HG03139 (cell line): ENCODE measurements around the gene ZG16B.

ENCODE experiments used
- ATAC-seq: cut with Tn5 transposase; IDR thresholded peaks from one replicate; pipeline ENCODE4 v1.9.1; 2021; ENCODE audit not compliant: unreplicated experiment

Gene ZG16B

DNA sequence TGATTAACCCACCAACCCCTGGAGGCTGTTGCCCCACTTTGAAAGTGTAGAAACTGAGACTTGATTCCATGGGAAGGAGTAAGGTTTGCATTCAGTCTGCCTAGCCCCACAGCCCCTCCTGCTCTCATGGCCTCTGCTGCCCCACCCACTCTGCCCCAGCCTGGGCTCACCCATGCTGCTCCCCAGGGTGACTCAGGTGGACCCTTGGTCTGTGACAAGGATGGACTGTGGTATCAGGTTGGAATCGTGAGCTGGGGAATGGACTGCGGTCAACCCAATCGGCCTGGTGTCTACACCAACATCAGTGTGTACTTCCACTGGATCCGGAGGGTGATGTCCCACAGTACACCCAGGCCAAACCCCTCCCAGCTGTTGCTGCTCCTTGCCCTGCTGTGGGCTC lies 25.4 kb upstream of the ZG16B start:
- no peak for ATAC-seq

DNA sequence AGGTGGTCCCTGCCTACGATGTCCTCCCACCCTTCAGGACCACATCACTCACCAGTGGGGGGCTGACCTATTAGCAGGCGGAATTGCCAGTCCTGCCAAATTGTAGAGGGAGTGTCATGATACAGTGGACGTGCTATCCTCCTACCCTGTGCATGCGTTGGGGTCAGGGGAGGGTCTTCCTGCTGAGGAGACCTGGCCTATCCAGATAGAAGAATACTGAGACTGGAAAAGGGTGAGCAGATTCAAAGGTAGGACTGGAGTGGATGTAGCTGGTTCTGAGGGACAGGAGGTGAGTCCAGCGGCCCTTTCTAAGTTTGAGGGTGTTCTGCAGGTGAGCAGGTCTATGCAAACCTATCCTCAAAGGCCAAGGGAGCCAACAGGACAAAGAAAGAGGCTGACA lies 23.8 kb upstream of the ZG16B start:
- no peak for ATAC-seq

DNA sequence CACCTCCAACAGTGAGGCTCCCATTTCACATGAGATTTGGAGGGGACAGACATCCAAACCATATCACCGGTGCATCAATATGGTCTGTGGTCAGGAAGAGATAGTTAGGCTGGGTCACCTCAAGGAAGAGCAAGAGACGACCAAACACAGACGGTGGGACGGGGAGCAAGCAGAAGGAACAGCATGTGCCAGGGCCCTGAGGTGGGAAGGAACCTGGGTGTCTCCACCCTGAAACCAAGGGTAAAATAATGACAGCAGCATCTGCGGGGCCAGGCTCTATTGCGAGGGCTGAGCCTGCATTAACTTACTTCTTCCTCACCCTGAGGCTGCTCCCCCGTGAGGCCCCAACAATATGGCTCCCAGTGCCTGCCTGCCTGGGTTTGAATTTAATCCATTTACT lies 21.9 kb upstream of the ZG16B start:
- no peak for ATAC-seq

DNA sequence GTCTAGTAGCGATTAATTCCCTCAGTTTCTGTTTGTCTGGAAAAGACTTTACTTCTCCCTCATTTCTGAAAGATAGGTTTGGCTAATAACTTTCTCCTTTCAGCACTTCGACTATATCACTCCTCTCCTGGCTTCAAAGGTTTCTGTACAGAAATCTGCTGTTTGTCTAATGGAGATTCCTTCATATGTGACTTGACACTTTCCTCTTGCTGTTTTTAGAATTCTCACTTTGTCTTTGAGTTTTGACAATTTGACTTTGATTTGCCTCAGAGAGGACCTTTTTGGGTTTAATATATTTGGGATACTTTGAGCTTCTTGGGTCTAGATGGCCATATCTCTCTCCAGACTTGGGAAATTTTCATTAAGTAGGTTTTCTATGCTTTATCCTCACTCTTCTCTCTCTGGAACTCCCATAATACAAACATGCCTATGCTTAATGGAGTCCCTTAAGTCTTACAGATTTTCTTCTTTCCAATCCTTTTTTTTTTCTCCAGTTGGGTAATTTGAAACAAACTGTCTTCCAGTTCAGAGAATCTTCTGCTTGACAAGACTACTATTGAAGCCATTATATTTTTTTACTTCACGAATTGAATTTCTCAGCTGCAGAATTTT lies 20.8 kb upstream of the ZG16B start:
- ATAC-seq = no peak

DNA sequence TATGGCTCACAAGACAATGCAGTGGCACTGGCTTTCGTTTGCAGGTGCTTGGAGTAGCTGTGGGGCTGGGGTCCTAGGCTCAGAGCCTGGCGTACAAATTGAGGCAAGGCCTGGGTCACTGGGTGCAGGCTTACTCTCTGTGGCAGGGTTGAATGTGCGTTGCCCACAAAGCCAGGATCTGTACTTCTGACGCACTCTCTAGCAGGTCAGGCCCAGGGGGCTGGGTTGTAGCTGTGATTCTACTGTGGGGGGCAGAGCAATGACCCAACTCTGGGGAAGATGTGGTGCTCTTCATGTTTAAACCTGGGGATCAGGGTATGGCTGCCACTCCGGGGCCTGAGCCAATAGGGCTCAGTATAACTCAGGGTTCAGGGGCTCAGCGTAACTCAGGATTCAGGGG lies 19.5 kb upstream of the ZG16B start:
- no peak for ATAC-seq

DNA sequence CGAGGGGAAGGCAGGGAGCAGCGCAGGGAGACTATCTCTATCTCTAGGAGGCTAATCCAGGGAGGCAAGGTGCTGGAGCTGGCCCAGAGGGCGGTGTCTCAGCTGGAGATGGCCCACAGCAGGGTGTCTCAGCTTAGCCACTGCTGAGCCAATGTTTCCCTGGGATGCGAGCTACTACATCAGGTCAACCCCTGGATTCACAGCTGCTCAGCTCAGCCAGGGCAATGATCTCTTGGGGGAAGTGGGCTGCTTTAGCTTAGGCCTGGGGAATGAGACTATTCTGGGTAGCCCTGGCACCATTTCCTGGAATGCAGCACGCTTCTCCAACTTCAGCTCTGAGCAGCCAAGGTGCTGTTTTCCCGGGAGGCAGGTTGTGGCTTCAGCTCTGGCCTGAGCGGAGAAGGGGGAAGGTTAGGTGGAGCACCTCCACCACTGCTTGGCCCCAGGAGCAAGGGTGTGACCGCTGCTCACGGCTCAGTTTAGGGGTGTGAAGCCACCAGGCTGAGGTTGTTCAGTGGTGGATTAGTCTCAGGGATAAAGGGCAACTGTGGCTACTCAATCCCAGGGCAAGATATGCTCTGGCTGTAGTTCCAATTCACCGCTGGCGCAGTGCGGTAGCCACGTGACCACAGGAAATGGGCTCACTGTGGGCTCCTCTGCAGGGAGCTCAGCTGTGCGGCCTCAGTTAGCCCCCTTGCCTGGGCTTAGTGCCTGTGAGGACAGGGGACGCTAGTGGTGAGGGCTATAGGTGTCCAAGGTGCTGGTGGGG lies 18.2 kb upstream of the ZG16B start:
- no peak for ATAC-seq

DNA sequence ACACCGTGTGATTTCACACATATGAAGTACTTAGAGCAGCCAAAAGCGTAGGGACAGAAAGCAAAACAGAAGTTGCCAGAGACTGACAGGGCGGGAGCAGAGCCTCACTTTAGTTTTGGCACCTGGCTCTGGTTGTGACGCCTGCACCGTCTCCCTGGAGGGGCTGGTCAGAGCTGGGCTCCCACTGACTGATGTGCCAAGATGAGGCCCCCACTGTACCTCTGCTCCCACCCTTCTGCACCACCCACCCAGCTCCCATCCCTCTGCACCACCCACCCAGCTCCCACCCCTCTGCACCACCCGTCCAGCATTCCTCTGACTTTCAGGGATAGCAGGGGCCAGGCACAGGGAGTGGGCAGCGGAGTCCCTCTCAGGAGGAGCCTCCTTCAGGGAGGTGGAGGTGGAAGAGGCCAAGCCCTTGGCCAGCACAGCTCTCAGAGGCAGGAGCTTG lies 16.3 kb upstream of the ZG16B start:
- no peak for ATAC-seq

DNA sequence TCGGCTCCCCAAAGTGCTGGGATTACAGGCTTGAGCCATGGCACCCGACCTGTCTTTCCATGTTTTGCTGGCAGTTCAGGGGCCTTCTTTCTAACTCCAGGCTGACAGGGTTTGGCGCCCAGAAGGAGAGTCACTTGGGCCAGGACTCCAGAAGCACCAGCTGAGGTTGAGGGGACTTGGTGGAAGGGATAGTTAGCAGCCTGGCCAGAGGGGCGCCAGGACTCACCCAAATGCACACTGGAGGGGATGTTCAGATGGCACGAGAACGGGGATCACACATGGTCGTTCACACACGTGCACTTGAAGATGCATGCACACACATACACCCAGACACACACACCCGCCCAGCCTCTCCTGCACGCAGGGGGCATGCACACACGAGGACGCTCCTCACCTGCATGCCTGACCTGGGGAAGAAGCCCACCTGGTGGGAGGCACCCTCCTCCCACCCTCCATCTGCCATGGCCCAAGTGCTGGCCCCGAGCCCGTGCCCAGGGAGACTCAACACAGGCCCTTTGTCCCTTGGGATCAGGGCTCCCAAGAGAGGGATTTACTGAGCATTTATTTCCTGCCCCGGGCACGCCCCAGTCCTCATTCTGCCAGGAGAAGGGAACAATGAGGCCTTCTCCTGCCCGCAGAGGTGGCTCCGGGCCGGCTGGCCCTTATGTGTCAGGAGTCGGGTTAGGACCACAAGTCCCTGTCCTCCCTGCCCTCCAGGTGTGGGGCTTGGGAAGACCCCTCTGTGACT lies 15.4 kb upstream of the ZG16B start:
- ATAC-seq = no peak

DNA sequence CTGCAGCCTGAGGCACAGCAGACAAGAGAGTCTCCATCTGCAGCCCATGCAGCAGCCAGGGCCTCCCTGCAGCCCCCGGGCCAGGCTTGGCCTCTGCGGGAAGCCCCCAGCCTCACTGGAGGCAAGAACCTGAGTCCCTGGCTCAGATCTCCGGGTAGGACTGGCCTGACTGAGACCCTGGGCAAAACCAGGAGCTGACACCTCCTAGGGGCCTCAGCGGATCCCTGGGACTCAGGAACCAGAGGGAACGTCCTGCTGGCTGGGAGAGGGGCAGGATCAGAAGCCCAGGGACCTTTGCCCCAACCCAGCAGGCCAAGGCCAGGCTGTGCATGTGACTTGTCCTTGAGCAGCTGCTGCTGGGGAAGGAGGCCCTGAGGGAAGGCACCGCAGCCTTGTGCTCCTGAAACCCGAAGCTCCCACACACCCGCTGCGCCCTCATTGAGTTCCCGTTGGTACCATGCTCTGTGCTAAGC lies 14.8 kb upstream of the ZG16B start:
- ATAC-seq = no peak

DNA sequence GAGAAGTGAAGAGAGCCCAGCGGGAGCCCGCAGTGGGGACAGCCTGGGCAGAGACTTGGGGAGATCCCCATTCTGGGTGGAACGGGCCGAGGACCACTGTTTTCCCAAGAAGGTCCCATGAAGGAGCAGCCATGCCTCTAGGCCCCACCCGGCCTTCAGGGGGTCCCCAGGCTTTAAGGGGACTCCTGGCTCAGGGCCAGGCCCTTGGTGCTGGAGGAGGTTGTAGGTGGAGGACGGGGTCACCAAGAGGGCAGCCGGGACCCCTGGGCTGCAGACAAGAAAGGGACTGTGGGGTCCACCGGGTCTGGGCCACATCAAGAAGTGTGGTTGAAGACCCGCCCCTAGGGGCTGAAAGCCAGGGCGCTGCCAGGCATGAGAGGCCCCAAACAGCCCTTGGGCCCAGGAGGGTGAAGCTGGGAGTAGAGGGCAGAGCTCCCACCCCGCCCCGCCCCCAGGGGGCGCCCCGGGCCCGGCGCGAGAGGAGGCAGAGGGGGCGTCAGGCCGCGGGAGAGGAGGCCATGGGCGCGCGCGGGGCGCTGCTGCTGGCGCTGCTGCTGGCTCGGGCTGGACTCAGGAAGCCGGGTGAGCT lies 13.3 kb upstream of the ZG16B start, which contains the start of gene PRSS21:
PRSS21 (plus strand) TSS at position 487 of the 589 bp plus-strand sequence; CDS start at position 519, 32 bp downstream.
- no peak for ATAC-seq

DNA sequence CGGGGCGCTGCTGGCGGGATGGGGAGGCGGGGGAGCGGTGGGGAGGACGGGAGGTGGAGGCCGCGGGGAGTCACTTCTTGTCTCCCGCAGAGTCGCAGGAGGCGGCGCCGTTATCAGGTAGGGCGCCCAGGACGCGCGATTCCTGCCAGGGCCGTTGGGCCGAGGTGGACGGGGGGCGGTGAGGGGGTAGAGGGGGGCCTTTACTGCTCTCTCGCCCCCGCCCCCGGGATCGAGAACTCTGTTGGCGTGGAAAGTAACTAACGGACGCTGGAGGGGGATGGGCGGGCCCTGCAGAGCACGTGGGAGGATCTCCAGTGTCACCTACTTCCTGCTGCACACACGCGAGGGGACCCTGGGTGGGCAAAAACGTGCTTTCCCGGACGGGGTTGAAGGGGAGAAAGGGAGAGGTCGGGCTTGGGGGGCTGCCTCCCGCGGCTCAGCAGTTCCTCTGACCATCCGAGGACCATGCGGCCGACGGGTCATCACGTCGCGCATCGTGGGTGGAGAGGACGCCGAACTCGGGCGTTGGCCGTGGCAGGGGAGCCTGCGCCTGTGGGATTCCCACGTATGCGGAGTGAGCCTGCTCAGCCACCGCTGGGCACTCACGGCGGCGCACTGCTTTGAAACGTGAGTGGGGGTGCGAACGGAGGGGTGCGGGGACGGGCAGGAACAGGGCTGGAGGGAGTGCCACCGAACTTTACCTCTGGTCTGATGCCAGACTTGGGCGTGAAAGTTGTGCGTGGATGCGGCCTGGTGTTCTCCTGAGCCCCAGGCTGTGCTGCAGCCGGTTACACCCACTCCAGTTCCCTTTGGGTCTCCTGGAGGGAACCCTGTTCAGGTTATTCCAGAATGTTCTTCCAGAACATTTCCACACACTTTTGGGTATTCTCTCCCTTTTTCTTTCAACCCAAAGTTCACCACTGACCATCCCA lies 12.5 kb upstream of the ZG16B start:
- no peak for ATAC-seq

DNA sequence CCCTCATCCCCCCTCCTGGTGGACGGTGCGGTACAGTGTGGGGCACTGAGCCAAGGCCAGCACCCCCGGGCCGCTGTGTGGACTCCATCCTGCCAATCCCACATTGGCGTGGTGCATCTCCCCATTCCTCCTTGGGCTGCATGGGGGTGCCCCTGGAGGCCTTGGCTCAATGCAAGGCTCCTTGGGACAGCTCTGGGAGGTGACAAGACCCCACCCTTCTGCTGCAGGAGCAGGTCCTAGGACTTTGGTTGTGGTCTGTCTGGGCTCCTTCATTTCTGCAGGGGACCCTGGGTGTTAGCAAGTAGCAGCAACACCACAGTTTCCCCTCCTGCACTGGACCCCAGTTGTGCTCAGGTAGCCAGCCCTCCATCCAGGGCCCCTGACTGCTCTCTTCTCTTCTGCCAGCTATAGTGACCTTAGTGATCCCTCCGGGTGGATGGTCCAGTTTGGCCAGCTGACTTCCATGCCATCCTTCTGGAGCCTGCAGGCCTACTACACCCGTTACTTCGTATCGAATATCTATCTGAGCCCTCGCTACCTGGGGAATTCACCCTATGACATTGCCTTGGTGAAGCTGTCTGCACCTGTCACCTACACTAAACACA lies 11.7 kb upstream of the ZG16B start:
- no peak for ATAC-seq

DNA sequence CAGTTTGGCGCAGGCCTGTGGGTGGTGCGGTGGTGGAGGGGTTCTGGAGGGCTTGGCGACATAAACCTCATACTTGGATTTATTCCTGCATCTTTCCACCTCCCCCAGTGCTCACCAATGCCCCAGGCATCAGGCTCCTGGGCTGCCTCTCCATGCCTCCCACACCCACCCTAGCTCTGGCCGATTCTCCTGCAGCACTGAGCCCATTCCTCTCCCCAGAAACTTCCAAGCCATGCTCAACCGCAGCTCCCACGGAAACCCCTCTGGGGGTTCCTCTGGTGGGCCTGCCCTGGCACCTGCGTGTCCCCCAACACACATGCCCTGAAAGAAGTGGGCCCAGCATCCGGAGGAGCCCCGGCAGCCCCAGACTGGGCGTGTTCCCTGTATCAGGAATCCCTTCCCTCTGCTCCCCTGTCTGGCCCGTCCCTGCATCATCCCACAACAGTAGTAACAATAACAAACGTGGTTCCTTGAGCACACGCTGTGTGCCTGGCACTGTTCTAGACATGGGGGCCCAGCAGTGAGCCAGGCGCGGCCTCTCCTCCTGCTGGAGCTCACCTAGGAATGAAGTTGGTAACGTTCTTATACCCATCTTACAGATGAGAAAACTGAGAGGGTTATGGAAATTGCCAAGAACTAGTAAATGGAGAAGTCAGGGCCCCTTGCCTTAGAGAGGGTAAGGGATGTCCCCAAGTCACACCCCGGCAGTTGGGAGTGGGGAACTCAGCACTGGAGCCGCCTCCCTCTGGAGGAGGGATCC lies 10.7 kb upstream of the ZG16B start:
- ATAC-seq = no peak

DNA sequence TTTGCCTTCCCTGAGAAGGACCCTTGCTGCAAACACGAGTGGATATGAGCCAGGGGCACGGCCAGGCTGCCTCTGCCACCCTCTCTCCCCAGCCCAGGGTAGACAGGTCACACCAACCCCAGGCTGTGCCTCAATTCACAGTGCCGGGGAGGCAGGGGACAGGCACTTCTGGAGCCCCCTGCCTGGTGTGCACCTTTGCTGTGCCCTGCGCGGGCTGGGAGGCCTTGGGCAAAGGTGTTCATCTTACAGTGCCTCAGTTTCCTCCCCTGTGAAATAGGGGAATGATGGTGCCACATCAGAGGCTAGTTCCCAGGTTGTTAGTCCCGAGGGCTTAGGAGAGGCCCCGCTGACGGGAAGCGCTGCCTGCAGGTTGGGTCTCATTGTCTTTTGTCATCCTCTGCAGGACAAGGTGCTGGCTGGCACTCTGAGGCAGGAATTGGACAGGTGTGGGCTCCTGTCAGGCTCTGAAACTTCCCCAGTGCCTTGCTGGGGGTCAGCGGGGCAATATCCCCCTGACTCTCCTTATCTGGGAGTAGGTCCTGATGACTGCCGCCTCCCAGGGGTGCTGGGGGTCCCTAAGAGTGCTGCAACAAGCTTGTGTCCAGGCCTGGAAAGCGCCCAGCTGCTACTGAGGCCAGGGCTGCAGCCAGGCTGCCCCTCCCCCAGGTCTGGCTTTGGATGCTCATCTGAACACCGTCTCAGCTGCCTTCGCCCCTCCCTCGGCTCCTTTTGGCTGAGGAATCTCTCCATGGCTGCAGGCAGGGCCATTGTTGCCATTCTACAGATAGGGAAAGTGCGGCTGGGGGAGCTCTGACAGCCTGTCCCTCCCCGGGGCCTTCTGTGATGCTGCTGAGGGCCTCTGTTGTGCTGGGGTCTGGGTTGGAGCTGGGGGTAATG lies 9.9 kb upstream of the ZG16B start:
- ATAC-seq = no peak

DNA sequence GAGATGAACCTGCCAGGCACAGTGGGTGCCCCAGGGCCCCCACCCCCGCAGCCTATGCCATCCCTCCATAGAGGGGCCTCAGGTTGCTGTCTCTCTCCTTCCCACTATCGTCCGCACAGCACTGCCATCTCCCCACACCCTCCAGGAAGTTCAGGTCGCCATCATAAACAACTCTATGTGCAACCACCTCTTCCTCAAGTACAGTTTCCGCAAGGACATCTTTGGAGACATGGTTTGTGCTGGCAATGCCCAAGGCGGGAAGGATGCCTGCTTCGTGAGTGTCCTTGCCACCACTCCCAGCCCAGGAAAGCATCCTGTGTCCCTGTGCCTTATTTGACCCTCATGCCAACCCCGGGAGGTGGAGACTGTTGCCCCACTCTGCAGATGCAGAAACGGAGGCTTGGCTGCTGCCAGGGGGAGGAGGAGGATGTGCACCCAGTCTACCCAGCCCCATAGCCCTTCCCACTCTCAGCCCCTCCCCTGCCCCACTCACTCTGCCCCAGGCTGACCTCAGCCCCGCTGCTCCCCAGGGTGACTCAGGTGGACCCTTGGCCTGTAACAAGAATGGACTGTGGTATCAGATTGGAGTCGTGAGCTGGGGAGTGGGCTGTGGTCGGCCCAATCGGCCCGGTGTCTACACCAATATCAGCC lies 9.1 kb upstream of the ZG16B start:
- no peak for ATAC-seq

DNA sequence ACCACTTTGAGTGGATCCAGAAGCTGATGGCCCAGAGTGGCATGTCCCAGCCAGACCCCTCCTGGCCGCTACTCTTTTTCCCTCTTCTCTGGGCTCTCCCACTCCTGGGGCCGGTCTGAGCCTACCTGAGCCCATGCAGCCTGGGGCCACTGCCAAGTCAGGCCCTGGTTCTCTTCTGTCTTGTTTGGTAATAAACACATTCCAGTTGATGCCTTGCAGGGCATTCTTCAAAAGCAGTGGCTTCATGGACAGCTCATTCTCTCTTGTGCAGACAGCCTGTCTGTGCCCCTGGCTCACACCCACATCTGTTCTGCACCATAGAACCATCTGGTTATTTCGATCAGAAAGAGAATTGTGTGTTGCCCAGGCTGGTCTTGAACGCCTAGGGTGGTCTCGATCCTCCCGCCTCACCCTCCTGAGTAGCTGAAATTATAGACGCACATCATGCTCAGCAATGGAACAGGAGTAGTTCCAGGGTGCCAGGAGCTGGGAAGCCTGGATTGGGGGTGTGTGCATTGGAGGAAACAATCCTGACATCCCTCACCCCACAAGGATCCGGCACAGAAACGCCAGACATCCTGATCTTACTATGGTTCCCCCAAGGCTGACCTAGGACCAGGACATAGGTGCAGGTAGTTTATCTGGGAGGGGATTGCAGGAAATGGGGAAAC lies 8.5 kb upstream of the ZG16B start:
- ATAC-seq = no peak

DNA sequence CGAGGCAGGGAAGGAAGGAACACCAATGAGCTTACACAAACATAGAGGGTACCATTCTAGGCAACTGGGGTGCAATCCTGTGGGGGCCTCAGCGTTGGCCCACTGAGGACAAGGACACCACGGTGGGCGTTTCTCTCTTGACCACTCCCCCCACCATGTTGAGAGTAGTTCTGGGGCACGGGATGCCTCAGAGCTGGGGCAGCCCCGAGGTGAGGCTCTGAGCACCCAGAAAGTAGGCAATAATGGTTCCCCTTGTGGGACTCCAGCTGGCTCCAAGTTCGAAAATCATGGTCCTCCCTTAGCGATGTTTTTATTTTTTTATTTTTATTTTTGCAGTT lies 8.0 kb upstream of the ZG16B start:
- no peak for ATAC-seq
